Left cardiac atrium (tissue), 4 donors: ENCODE results near the gene TMEM178B. TPM values are rescaled to one million over a fixed set of nuclear protein-coding genes. Genes with fewer than 3 reads are reported as not detected.
"Not testable (repeated sequence)": the region's sequence is repeated elsewhere in the genome, so short reads cannot be mapped to it uniquely, and the experiment has no call there.

ENCODE experiments used
- ATAC-seq, 2 donors: fragments of 200-7000 bp; cut with Tn5 transposase; one replicate each; pipeline ENCODE4 v1.9.1; 2020; ENCODE audit warnings: mild to moderate bottlenecking in 2 of 2, moderate library complexity in 2 of 2
- DNase-seq: peaks from one replicate; pipeline ENCODE4 v3.0.0-alpha.2; 2020
- intact Hi-C, 2 donors: fragments of 100-400 bp; cut with DNase I; formaldehyde crosslinking; loops; one replicate each; pipeline versions ENCODE4 v1.14.1 to v1.15.1; 2022 to 2023
- total RNA-seq, 2 donors: library from RNA; stranded (reverse); fragmentation: NEBNext Ultra II Directional; extraction: Animal tissue kit (Norgen Biotek cat#: 25700); gene quantifications; one replicate each; pipeline ENCODE4 v1.2.1, GENCODE V29; 2021
- donor health status: DM: no; HTN: yes; CAD: no.
- donor health status: DM: no; HTN: yes; CAD: no; lungs with severe emphysema.
- donor health status: DM: yes; HTN: yes; CAD: no.
- donor health status: Dilated cardiomyopathy.

The TMEM178B gene
- total RNA-seq, 2 donors from 2014 or later = 24.4 to 29.9 TPM

DNA sequence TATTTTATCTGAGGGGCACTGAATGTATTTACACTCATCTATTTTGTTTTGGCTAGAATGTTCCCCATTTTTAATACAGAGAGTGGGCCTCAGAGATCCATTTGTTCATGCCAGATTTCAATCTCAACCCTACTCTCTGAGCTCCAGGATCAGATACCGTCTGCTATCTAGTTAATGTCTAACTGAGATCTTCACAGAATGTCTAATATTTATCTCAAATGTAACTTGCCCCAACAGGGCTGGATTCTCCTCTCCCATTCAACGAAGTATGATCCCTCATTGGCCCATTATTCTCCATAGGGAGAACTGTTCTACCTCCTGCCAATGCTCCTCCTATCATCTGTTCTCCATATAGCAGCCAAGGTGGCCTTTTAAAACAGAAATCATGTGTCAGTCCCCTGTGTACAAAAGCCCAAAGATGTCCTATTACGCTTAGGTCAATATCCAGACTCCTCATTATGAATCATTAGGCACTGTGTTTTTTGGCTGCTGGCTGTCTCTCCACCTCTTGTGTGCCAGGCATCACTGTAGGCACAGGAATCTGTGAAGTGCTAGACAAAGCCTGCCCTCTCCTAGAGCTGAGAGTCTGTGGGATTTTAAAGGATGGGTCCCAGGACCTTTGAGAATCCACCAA lies 308.0 kb downstream of the TMEM178B start:
- ATAC-seq (peak in 1 of 2 donors; percentile 86), DNase-seq (no peak)
- intact Hi-C loops = no loop called here

- intact Hi-C loops = not testable (repeated sequence)
Measured at GRCh38 chr7:141383356-141383755, 309.5 kb downstream of the TMEM178B start.

DNA sequence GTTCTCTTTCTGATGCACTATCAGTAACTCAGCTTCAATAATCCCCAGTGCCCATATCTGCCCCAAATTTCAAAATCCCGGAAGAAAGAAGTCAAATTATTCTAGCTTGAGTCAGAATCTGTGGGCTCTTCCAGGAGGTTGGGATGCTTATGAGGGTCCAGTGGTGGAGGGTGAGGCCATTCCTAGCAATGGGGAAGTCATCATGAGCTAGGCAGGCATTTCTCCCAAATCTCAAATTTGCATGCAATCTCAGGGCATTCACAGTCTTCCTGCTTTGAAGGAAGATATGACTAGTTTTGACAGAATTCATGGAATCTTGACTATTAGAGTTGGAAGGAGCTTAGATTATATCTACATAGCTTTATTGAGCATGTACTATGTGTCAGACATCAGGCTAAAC lies 313.0 kb downstream of the TMEM178B start:
- intact Hi-C loops = no loop called here
- no peak for DNase-seq
- no peak for ATAC-seq

More at GRCh38 chr7:141383356-141383755, 309.5 kb downstream of the TMEM178B start:
- not testable (repeated sequence) for DNase-seq, ATAC-seq

- no peak for DNase-seq
- intact Hi-C loops = no loop called here
- no peak for ATAC-seq
Measured at GRCh38 chr7:141387521-141388217, 313.8 kb downstream of the TMEM178B start.

DNA sequence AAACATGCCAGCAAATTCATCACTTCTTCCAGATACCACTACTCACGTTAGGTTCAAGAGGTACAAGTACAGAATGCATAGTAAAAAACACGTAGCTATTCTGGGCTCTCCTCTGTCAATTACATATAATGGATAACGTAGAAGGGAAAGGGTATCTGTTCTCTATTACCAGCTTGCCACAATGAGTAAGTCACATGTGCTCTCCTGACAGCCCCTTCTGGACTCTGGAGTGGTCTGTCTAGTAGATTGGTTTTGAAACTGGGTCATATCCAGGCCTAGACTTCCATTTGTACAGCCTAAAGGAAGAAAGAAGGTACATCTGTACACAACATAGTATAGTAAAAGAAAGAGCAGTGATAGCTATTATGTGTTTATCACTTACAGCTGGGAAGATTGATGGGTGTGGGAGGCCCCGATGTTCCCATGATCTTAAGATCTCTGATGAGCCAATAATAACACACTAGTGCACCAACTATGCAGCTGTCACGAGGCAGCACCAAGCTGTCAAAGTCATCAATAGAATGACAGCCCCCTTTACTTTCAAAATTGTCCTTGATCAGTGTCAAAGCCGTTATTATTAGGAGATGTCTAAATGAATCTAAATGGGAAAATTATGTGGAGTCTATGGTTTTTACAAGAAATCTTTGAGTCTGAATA lies 315.4 kb downstream of the TMEM178B start:
- ATAC-seq = no peak
- intact Hi-C loops = no loop called here
- DNase-seq = no peak

- DNase-seq (no peak), ATAC-seq (no peak)
- intact Hi-C loops = no loop called here
Measured at GRCh38 chr7:141390339-141390738, 316.5 kb downstream of the TMEM178B start.

- intact Hi-C loops = no loop called here
- DNase-seq (no peak), ATAC-seq (no peak)
Measured at GRCh38 chr7:141393056-141393455, 319.2 kb downstream of the TMEM178B start.

GRCh38 chr7:141397236-141398163 lies 323.6 kb downstream of the TMEM178B start:
- intact Hi-C loops = no loop called here
- DNase-seq (no peak), ATAC-seq (peak; percentile 61 to 65)

GRCh38 chr7:141400356-141400755 lies 326.5 kb downstream of the TMEM178B start:
- intact Hi-C loops = no loop called here
- ATAC-seq (no peak), DNase-seq (no peak)

DNA sequence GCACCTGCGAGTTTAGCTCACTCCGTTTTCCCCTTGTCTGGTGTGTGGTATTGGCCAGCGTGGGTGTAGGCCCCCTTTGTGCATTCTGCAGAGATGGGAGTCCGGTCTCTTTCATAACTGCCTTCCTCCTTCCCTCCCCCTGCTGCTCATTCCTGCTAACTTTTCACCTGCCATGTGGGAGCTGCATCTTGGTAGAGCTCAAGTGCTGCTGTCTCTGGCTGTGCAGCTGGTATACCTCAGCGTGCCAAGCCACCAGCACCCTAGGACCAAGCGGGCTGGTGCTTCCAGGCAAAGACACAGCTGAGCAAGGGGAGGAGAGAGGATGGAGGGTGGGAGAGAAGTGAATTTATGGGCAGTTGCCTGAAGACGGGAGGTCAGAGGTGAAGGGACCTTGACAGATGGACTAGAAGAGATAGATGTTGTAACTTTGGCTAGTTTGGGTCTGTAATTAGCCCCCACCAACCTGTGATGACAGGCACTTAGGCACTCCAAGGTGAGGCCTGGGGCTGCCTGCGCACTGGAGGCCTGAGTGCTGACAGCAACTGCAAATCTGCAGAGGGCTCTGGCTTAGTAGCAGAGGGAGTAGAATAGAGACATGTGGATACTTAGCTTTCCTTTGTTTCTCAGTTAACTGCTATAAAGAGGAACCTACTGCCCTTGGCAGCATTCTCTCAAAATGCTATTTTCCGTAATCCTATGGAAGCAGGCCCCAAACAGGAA lies 328.6 kb downstream of the TMEM178B start:
- ATAC-seq (peak; percentile 68 to 76), DNase-seq (peak; percentile 27)
- intact Hi-C loops = no loop called here

GRCh38 chr7:141403846-141404245 lies 330.0 kb downstream of the TMEM178B start:
- DNase-seq, intact Hi-C loops, ATAC-seq: not testable (repeated sequence)

- DNase-seq = no peak
- intact Hi-C loops = no loop called here
Measured at GRCh38 chr7:141406347-141406746, 332.5 kb downstream of the TMEM178B start.

GRCh38 chr7:141407893-141408292 lies 334.0 kb downstream of the TMEM178B start:
- intact Hi-C loops = no loop called here
- DNase-seq (no peak), ATAC-seq (no peak)

More at GRCh38 chr7:141406347-141406746, 332.5 kb downstream of the TMEM178B start:
- no peak for ATAC-seq

GRCh38 chr7:141408440-141408839 lies 334.6 kb downstream of the TMEM178B start:
- intact Hi-C loops = no loop called here
- DNase-seq (no peak), ATAC-seq (no peak)

DNA sequence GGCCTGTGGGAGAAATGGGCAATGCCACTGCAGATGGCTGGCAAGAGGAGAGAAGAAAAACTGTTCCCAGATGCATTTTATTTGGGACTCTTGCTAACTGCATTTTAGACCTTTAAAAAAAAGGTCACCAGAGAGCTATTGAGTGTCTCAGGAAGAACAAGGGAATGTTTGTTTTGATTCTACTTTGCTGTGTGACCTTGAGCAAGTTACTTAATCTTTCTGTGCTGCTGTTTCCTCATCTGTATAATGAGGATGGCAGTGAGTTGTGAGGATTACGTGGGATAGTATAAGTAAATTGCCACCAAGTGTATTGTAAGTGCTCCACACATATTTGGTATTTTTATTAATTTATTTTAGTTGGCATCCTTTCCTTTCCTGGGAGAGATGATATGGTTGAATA lies 335.4 kb downstream of the TMEM178B start:
- intact Hi-C loops = no loop called here
- DNase-seq (no peak), ATAC-seq (no peak)

GRCh38 chr7:141409801-141410329 lies 336.0 kb downstream of the TMEM178B start:
- no peak for DNase-seq
- intact Hi-C loops = no loop called here
- ATAC-seq = no peak

DNA sequence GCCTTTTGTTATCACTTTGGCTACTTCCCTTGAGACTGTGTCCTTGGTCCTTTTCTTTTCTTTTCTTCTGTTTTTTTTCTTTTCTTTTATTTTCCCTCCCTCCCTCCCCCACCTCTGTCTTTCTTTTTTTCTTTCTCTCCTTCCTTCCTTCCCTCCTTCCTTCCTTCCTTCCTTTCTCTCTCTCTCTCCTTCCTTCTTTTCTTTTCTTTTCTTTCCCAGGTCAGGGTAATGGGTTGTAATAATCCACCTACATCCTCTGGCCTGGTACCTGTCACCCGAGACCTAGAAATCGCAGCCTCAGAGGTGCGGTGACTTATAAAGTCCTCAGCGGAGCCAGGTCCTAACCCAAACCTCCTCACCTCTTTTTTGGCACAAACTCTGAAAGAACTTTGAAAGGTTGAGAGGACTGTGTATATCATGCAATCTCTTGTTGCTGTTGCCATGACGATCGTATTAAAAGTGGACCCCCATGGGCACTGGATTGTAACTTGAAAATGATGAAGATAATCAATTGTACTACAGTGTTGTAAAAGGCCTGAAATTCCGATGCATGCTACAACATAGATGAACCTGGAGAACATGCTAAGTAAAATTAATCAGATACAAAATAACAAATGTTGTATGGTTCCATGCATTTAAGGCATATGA lies 336.6 kb downstream of the TMEM178B start:
- intact Hi-C loops = no loop called here
- ATAC-seq (no peak), DNase-seq (no peak)

DNA sequence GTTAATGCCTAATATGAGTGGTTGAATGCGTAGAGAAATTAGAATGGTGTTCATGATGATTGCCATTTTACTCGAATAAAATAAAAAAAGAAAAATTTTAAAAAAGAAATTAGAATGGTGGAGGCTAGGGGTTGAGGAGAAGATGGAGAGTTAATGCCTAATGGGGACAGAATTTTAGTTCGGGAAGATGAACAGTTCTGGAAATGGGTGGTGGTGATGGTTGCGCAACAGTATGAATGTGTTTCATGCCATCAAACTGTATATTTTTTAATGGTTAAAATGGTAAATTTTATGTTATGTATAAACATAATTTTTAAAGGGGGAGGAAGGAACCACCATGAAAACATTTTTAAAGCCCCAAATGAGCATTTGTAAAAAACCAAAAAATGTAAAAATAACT lies 337.3 kb downstream of the TMEM178B start:
- intact Hi-C loops = no loop called here
- ATAC-seq (no peak), DNase-seq (no peak)
